ENCODE measurements around the gene PAPPA.
A peak's percentile ranks its signal among the peaks of the same experiment; 100 is the strongest.

PAPPA gene

GRCh38 chr9:116366241-116366640, 212.7 kb downstream of the PAPPA start:
- FAIRE-seq: no peak
- no peak for DNase-seq (ENCODE audit: extremely low spot score, insufficient read length, low read depth)

DNA sequence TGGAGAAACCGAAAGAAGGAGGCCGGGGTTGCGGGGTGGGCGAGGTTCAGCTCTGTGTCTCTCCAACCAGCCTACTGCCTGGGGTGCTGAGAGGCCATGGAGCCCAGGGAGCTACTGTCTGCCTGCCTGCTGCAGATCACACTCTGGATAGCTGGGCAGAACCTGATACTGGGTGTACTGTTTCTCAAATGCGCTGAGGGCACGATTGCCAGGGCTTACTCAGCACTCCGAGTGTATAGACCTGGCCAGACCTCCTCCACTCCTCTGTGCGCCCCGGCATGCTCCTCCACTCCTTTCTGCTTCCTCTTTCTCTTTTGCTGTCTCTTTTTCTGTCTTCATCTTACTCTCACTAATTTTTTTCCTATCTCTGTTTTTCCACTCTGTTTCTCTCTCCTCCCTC, 215.1 kb downstream of the PAPPA start:
- no peak for FAIRE-seq
- DNase-seq (ENCODE audit: extremely low spot score, insufficient read length, low read depth): no peak

DNA sequence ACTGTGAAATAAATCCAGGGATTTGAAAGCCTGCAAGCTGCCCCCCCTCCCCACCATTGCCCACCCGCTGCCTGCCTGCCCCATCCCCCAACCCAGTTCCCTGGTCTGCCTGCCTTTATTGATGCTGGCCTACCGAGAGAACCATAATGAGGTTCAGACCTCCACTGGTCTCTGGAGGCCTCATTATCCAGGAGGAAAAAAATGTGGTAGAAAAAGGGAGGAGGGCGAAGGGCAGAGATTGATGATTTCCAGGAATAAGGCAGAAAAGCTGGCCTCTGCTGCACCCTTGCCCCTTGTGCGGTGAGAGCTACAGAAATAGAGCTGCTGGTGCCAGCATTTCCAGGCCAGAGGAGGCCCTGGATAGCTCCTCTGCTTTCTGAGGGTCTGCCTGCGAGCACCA, 216.1 kb downstream of the PAPPA start:
- FAIRE-seq (no peak), DNase-seq (ENCODE audit: extremely low spot score, insufficient read length, low read depth) (no peak)

DNA sequence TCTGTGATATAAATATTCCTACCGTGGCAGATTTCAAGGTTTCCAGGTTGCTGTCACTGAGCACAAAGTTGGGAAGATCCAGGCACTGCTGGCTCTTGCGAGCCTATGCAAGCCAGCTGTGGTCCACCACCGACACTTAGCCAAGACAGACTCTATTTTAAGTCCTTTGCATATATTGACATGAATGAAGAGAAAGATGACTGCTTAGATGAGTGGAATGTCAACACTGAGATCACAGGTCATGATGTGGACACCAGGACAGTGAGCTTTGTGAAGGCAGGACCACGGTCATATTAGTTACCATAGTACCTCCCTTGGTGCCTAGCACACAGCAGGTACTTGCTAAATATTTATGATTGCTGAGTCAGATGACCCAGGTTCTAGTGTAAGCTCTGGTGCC, 217.0 kb downstream of the PAPPA start:
- DNase-seq (ENCODE audit: extremely low spot score, insufficient read length, low read depth) (no peak), FAIRE-seq (no peak)

DNA sequence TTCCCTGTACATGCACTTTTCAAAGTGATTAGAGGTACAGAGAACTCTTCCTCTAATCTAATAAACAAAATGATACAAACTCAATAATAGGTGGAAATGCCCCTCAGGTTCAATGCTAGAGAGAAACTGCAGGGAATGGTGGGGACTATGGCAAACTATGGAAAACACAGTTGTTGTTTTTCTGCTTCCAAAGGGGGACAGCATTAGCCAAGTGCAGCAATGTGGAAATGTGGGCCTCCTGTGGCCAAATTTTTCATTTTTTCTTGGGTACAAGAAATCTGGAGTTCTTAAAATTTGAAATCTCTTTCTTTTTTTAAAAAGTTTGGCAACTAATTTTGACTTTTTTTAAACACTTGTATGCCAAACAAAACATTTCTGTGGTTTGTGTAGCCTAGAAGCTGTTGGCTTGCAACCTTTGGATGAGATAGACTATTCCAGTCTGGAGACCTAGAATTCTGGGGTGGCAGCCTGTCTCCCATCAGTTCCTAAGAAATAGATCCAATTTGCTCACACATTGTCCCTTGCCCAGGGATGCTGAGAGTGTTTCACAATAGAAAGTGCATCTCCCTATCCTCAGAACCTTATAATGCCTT, 218.6 kb downstream of the PAPPA start:
- no peak for DNase-seq (ENCODE audit: extremely low spot score, insufficient read length, low read depth)
- FAIRE-seq: no peak

- DNase-seq (ENCODE audit: extremely low spot score, insufficient read length, low read depth) (no peak), FAIRE-seq (no peak)
Measured at GRCh38 chr9:116372786-116373185, 219.2 kb downstream of the PAPPA start.

DNA sequence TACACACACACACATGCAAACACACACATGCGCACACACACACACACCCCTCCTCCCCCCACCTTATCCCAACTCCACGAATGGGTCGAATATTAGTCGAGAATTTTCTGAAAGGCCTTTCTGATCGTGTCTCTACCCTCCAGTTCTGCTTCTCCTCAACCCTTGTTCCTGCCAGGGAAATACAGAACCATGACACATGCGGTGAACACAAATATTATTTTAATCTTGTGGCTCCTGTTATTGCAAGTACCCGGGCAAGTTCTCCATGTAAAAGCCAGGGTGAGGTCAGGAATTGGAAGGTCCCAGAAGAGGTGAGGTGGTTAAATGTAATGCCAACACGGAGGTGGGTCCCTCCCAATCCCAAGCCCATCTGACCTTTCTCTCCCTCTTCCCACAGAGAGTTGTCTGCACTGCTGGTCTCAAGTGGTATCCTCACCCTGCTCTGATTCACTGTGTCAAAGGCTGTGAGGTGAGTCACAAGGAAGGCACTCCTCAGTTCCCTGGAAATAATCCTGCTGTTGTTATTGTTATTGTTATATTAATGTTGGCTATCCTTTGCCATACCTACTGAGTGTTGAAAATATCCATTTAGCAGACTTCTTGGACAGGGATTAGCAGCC, 223.7 kb downstream of the PAPPA start:
- DNase-seq (ENCODE audit: extremely low spot score, insufficient read length, low read depth) (no peak), FAIRE-seq (no peak)

- DNase-seq (ENCODE audit: extremely low spot score, insufficient read length, low read depth) (no peak), FAIRE-seq (no peak)
Measured at GRCh38 chr9:116378873-116379272, 225.3 kb downstream of the PAPPA start.

DNA sequence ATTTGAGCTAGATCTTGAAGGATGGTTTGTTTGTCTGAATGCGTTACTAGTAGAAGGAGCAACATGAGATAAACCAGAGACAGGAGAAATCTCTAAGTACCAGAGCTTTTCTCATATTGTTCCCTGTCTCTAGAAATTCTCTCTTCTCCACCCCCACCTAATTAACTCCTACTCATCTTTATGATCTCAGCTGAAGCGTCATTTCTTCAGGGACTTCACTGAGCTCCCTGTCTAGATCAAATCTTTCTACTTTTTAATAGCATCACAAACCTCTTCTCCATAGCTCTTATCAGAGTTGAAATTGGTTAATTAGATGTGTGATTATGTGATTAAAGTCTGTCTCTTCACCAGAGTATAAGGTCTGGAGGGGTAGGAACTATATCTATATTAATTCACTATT, 226.2 kb downstream of the PAPPA start:
- DNase-seq (ENCODE audit: extremely low spot score, insufficient read length, low read depth): no peak
- no peak for FAIRE-seq

DNA sequence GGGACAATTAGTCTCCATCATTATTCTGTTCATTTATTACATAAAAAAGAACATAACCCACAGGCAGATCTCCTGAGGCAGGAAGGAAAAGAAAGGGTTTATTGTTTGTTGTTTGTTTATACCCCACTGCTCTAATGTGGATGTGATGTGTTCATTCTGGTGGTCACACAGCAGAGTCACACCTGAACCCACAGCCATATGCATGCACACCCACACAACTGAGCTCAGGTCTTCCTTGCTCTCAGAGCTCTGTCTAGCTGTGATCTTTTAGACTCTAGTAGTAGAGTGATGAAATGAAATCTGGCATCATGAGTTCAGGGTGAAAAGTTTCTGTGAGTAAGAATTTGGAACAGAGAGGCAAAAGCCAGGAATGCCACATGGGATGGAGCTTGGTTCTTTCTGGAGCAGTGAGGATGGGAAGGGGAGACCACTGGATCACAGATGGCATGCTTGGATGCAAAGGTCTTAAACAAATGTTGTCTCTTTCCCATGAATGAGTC, 227.0 kb downstream of the PAPPA start:
- no peak for FAIRE-seq
- no peak for DNase-seq (ENCODE audit: extremely low spot score, insufficient read length, low read depth)

DNA sequence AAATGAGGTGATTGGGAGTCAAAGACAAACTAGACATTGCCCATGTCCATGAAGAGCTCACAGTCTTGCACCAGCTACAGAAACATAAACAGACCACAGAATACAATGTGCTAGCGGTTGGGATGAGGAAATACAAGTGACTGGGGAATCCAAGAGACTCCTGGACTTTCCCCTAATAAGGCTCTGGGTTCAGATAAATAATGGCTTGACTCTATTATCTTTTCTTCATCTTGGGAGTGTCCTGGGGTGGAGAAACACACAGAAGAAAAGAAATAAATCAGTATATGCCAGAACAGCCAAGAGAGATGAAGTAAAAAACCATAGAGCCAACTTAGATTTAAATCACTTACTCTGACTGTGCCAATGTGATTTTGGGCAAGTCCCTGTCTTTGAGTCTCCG, 227.8 kb downstream of the PAPPA start:
- FAIRE-seq (no peak), DNase-seq (ENCODE audit: extremely low spot score, insufficient read length, low read depth) (no peak)

DNA sequence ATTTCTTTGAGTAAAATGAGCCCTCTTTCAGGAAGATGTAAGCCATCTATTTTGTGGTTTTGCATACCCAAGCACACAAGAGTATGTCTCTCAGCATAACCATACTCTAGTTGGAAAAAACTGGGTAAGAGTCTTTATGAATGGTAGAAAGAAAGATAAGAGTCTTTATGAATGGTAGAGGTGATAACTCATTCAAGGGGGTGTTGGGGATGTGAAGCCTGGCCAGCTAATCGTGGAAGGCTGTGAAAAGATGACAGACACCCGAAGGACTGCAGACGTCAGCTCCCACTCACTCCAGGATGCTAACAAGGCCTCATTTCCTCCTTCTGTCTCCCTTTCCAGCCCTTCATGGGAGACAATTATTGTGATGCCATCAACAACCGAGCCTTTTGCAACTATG, 228.5 kb downstream of the PAPPA start:
- DNase-seq (ENCODE audit: extremely low spot score, insufficient read length, low read depth) (no peak), FAIRE-seq (no peak)

DNA sequence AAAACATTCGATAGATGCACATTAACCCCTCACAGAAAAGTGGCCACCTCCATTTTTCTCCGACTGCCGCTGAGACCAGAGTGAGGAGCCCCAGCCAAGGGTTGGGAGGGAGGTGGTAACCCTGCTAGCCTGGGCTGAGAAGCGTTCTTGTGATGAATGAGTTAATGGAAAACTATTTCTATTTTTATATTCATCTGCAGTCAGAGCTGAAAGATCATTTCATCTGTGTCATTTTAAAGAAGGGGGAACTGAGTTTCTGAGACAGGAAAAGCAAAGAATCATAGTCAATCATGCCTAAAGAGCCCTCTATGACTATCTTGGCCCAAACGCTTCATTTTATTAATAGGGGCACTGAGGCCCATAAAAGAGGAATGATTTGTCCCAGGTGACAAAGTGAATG, 229.5 kb downstream of the PAPPA start:
- no peak for FAIRE-seq
- no peak for DNase-seq (ENCODE audit: extremely low spot score, insufficient read length, low read depth)

DNA sequence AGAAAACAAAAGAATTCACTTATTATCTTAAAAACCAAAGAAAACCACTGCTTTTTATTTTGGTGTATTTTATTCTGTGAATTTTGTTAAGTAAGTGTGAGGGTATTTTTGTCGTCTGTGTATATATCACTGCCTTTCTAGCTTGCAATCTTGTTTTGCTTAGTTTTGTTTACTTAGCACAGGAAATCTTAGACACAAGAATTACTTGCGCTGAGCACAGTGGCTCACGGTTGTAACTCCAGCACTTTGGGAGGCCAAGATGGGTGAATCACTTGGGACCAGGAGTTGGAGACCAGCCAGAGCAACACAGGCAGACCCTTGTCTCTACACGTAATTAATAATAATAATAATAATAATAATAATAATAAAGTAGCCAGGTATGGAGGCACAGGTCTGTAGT, 230.3 kb downstream of the PAPPA start:
- DNase-seq (ENCODE audit: extremely low spot score, insufficient read length, low read depth) (no peak), FAIRE-seq (no peak)

GRCh38 chr9:116387934-116388698, 234.5 kb downstream of the PAPPA start:
- no peak for FAIRE-seq
- DNase-seq (ENCODE audit: extremely low spot score, insufficient read length, low read depth): no peak

DNA sequence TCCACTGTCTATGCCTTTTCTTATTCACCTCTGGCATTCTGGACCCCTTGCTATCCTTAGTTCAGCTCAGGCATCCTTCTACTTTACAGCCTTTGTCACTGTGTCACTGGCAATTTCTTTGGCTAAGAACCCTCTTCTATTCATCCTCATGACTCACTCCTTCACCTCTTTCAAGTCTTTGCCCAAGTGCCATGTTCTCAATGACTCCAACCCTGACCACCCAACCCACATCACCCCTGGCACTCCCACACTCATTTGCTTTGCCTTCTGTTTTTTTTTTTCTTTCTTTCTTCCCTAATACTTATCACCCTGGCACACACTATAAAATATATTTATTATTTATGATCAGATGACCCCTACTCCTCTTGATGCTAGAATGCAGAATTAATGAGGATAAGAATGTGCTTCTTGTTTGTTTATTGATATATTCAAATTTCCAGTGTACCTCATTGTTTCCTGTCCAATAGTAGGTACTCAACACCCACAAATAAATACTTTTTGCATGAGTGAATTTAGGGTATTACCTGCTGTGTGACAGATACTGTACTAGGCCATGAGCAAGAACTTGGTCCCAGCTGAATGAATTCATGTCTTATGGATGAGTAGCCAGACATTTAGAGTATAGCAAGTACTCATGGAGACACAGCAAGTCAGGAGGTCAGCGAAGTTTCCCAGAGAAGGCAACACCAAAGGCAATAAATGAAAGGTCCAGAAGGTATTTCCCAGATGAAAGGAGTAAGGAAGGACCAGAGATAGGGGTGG, 236.1 kb downstream of the PAPPA start:
- DNase-seq (ENCODE audit: extremely low spot score, insufficient read length, low read depth): no peak
- no peak for FAIRE-seq

- no peak for DNase-seq (ENCODE audit: extremely low spot score, insufficient read length, low read depth)
- peak; percentile 18 for FAIRE-seq
Measured at GRCh38 chr9:116390303-116391228, 237.0 kb downstream of the PAPPA start.

DNA sequence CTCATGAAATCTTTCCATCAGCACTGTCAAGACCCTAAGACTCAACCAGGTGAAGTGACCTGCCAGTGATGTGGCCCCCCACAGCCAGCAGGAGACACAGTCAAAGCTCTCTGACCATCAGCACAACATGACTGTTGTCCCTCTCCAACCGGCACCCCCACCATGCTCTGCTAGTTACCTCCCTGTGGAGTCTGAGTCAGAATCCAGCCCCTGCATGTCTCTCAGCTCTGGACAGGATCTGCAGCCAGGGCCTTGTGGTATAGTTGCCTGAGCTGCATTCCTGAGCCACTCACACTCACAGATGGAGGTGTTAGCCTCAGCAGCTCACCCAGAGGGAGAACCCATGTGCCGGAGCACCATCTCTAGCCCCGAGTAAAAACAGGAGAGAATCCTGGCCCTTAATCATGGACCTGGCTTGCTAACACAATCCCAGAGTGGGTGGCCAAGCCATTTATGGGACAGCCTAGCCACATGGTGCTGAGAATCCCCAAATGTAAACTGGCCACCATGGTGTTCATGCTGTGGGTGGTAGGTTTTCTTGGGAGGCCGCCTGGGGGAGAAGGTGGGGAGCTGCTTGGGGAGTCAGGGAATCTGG, 237.8 kb downstream of the PAPPA start:
- no peak for DNase-seq (ENCODE audit: extremely low spot score, insufficient read length, low read depth)

DNA sequence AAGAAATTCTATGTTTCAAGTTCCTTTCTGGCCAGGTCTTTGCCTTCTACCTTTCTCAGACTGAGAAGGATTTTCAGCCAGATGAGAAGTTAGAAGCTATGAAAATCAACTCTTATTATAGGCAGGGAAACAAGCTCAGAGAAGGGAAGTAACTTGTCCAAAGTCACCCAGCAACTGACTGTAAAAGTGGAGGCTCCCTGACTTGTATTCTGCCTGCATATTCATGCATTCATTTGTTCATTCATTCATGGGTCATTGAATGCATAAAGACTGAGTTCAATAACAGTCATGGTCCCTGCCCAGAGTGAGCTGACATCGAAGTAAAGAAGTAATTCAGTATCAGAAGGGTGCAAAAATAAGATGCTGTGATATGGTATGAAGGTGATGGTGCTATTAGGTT, 239.6 kb downstream of the PAPPA start:
- FAIRE-seq: no peak
- no peak for DNase-seq (ENCODE audit: extremely low spot score, insufficient read length, low read depth)

More for the DNA sequence above, 237.8 kb downstream of the PAPPA start:
- no peak for FAIRE-seq

Data from GM18507 (cell line).